Calu3 (cell line): ENCODE data around the gene SHISA6. TPM values are rescaled to one million over a fixed set of nuclear protein-coding genes. Genes with fewer than 3 reads are reported as not detected.

Source experiments
- BruUV-seq: library from RNA; stranded (reverse); fragments of 400-500 nt; replicated peaks from 2 replicates; lab custom pipeline; 2021; lab: Mats Ljungman, UMichigan
- CTCF ChIA-PET: fragments of 300-600 bp; sonication (Branson Sonifier 250); formaldehyde crosslinking; loops from one replicate; lab custom pipeline; 2022; ENCODE audit warnings: antibody characterized with exemption; lab: Charles Lee
- DNase-seq: peaks from one replicate; pipeline ENCODE4 v3.0.0; 2022
- H3K27ac Mint-ChIP-seq: one replicate; pipeline ENCODE4 v1.8.0; 2022; ENCODE audit warnings: mixed read lengths; ENCODE audit not compliant: unreplicated experiment
- H3K27me3 Mint-ChIP-seq: one replicate; pipeline ENCODE4 v1.8.0; 2022; ENCODE audit warnings: mixed read lengths; ENCODE audit not compliant: unreplicated experiment
- H3K36me3 Mint-ChIP-seq: one replicate; pipeline ENCODE4 v1.8.0; 2022; ENCODE audit warnings: mild to moderate bottlenecking, moderate library complexity, mixed read lengths; ENCODE audit not compliant: insufficient read depth, unreplicated experiment
- H3K4me1 Mint-ChIP-seq: one replicate; pipeline ENCODE4 v1.8.0; 2022; ENCODE audit warnings: mild to moderate bottlenecking, low read depth, mixed read lengths; ENCODE audit not compliant: unreplicated experiment
- H3K4me3 Mint-ChIP-seq: one replicate; pipeline ENCODE4 v1.8.0; 2022; ENCODE audit warnings: mild to moderate bottlenecking, low read depth, moderate library complexity, mixed read lengths; ENCODE audit not compliant: unreplicated experiment
- H3K9me3 Mint-ChIP-seq: one replicate; pipeline ENCODE4 v1.8.0; 2022; ENCODE audit warnings: low read depth, mixed read lengths; ENCODE audit not compliant: unreplicated experiment
- intact Hi-C: fragments of 100-400 bp; cut with micrococcal nuclease; formaldehyde crosslinking; loops from one replicate; pipeline ENCODE4 v1.10.0; 2022; ENCODE audit not compliant: unreplicated experiment
- total RNA-seq: library from RNA; stranded (reverse); gene quantifications from 2 replicates; pipeline ENCODE4 v1.2.3, GENCODE V29; 2022
- TF ChIP-seq, protein P1 (sequence below): fragments of 200-600 bp; IDR thresholded peaks from one replicate; pipeline ENCODE4 v1.8.0; 2022; ENCODE audit warnings: antibody characterized with exemption; ENCODE audit not compliant: unreplicated experiment

The SHISA6 gene
- total RNA-seq, 1 experiment from 2014 or later: not detected

DNA sequence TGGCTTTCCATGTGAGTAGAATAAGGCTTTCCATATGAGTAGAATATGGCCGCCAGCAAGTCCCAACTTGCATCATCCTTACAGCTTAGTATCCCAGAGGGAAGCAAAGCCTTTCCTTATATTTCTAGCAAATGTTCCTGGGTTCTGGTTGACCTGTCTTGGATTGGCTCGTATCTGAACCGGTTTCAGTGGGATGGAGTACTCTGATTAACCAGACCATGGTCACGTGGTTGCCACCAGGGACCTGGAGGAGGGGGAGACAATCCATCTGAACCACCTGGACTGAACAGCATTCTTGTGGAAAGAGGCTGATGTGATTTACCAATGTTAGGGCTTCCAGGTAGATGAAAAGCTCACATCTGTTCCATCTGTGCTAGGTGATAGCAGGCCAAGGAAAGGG lies 89.0 kb downstream of the SHISA6 start:
- Mint-ChIP-seq H3K27ac (no peak overlapping the region), H3K36me3 (peaks cover 4% of the 10 kb centered on the region), H3K27me3 (peaks cover 12% of the 10 kb centered on the region), H3K4me1 (no peaks in the 10 kb centered on the region), H3K4me3 (no peak overlapping the region), H3K9me3 (peaks cover 4% of the 10 kb centered on the region)
- BruUV-seq: no TSS peak
- TF ChIP-seq, protein P1, sequence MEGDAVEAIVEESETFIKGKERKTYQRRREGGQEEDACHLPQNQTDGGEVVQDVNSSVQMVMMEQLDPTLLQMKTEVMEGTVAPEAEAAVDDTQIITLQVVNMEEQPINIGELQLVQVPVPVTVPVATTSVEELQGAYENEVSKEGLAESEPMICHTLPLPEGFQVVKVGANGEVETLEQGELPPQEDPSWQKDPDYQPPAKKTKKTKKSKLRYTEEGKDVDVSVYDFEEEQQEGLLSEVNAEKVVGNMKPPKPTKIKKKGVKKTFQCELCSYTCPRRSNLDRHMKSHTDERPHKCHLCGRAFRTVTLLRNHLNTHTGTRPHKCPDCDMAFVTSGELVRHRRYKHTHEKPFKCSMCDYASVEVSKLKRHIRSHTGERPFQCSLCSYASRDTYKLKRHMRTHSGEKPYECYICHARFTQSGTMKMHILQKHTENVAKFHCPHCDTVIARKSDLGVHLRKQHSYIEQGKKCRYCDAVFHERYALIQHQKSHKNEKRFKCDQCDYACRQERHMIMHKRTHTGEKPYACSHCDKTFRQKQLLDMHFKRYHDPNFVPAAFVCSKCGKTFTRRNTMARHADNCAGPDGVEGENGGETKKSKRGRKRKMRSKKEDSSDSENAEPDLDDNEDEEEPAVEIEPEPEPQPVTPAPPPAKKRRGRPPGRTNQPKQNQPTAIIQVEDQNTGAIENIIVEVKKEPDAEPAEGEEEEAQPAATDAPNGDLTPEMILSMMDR: no peak
- intact Hi-C loops: no loop called here
- CTCF ChIA-PET: no interaction called here
- no peak for DNase-seq

DNA sequence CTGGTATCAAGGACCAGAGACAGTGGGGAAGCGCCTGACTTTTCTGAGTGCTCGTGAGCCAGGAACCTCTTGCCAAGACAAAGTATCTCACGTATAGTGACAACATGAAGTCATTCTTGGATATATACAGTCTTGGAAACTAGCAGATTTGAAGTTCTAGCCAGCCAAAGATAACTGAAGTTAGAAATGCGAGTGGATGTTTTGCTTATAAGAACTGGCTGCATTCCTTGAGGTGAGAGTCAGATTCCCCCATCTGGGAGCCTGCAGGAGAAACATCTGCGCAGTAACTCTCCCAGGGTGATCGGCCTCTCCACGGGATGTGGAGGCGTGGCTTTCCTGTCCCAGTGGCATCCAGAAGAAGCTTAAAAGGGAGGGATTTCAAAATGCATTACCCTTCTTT lies 89.8 kb downstream of the SHISA6 start:
- H3K4me1 Mint-ChIP-seq: no peaks in the 10 kb centered on the region
- no peak overlapping the region for H3K27ac Mint-ChIP-seq
- intact Hi-C loops: no loop called here
- H3K36me3 Mint-ChIP-seq: peaks cover 4% of the 10 kb centered on the region
- no TSS peak for BruUV-seq
- peaks cover 4% of the 10 kb centered on the region for H3K9me3 Mint-ChIP-seq
- TF ChIP-seq, protein P1: no peak
- H3K4me3 Mint-ChIP-seq: no peak overlapping the region
- DNase-seq: no peak
- CTCF ChIA-PET: no interaction called here
- peaks cover 12% of the 10 kb centered on the region for H3K27me3 Mint-ChIP-seq

DNA sequence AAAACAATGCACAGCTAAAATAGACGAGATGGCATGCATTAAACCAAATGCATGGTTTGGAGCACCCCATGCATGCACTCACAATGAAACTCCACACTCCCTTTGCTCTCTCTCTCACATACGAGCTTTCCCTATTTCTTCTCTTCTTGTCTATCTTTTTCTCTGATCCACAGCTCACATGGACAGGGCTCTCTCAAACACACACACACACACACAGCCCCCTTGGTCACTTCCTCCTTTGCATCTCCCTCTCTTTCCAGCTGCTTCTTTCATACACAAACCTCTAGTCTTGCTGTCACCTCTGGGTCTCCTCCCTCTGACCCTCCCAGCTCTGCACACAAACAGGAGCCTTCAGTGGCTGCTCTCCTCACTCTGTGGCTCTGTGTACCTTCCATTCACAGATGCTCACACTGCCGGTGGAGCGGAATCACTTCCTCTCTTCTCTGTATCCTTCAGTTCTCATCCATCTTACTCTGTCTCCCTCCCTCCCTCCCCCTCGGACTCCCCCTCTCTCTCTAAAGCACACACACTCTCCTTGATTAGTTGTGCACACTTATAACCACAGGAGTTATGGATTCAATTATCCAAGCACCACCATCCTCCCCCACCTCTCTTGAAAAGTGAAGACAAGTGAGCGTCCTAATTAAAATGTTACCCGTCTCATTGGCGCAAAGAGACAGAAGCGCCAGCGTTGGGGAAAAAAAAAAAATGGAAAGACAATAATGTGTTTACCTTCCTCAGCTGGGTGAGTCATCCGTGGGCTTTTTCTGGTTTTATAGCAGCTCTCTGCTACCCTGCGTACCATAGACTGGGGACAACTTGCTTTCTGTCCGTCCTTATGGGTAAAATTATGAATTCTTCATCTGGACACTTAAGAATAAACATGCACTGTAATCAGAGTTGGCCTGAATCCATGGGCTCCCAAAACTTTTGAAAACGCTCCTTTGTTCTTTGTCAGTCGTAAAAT lies 90.8 kb downstream of the SHISA6 start:
- TF ChIP-seq, protein P1: no peak
- BruUV-seq: no TSS peak
- peaks cover 4% of the 10 kb centered on the region for H3K9me3 Mint-ChIP-seq
- CTCF ChIA-PET: no interaction called here
- intact Hi-C loops: no loop called here
- DNase-seq: no peak
- no peaks in the 10 kb centered on the region for H3K4me1 Mint-ChIP-seq
- peaks cover 4% of the 10 kb centered on the region for H3K36me3 Mint-ChIP-seq
- no peak overlapping the region for H3K4me3 Mint-ChIP-seq
- no peak overlapping the region for H3K27ac Mint-ChIP-seq
- peaks cover 12% of the 10 kb centered on the region for H3K27me3 Mint-ChIP-seq

DNA sequence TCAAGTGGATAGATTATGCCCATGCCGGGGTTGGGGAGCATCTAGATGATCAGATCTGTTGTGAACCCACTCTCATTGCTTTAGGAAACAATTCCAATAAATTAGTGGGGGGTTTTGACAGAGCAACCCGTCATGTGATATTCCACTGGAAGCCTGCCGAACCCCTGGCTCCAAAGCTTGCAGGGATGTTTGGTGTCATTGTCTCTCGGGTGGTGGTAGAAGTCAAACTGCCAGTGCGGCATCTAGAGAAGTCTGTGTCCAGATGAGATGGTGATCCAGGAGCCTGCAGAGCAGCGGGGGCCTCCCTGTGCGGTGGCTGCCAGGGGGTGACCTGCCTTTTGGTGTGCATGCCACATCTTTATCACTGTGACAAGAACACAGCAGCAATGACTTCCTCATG lies 91.7 kb downstream of the SHISA6 start:
- DNase-seq: no peak
- no TSS peak for BruUV-seq
- CTCF ChIA-PET: no interaction called here
- H3K27ac Mint-ChIP-seq: no peak overlapping the region
- peaks cover 12% of the 10 kb centered on the region for H3K27me3 Mint-ChIP-seq
- H3K9me3 Mint-ChIP-seq: peaks cover 4% of the 10 kb centered on the region
- intact Hi-C loops: no loop called here
- H3K4me3 Mint-ChIP-seq: no peak overlapping the region
- H3K36me3 Mint-ChIP-seq: peaks cover 4% of the 10 kb centered on the region
- no peaks in the 10 kb centered on the region for H3K4me1 Mint-ChIP-seq
- TF ChIP-seq, protein P1: no peak
